Stimulated activated effector memory CD8-positive, alpha-beta T cell treated with anti-CD3 and anti-CD28 coated beads, Interleukin-12 subunit alpha, Interleukin-12 subunit beta, amount 100 ng/mL, for 72 hours (primary cell): Measurements from ENCODE around the gene AJM1.
"Not testable (repeated sequence)": the region's sequence is repeated elsewhere in the genome, so short reads cannot be mapped to it uniquely, and the experiment has no call there.

ENCODE experiments used
- ATAC-seq: fragments of 150-1000 bp; cut with Tn5 transposase; 2 replicates; pipeline ENCODE4 v1.10.0; 2021
- DNase-seq, 2 donors: peaks; one replicate each; pipeline ENCODE4 v3.0.0; 2021 to 2022; ENCODE audit warnings: low spot score in 2 of 2
- H3K27ac Mint-ChIP-seq: one replicate; pipeline ENCODE4 v1.8.0; 2022; ENCODE audit warnings: mild to moderate bottlenecking, mixed read lengths
- H3K36me3 Mint-ChIP-seq: one replicate; pipeline ENCODE4 v1.8.0; 2022; ENCODE audit warnings: mild to moderate bottlenecking, mixed read lengths
- H3K4me1 Mint-ChIP-seq: one replicate; pipeline ENCODE4 v1.8.0; 2022; ENCODE audit warnings: mixed read lengths
- H3K4me3 Mint-ChIP-seq: one replicate; pipeline ENCODE4 v1.8.0; 2022; ENCODE audit warnings: mild to moderate bottlenecking, mixed read lengths
- H3K9me3 Mint-ChIP-seq: one replicate; pipeline ENCODE4 v1.8.0; 2022; ENCODE audit warnings: mixed read lengths

Gene AJM1

DNA sequence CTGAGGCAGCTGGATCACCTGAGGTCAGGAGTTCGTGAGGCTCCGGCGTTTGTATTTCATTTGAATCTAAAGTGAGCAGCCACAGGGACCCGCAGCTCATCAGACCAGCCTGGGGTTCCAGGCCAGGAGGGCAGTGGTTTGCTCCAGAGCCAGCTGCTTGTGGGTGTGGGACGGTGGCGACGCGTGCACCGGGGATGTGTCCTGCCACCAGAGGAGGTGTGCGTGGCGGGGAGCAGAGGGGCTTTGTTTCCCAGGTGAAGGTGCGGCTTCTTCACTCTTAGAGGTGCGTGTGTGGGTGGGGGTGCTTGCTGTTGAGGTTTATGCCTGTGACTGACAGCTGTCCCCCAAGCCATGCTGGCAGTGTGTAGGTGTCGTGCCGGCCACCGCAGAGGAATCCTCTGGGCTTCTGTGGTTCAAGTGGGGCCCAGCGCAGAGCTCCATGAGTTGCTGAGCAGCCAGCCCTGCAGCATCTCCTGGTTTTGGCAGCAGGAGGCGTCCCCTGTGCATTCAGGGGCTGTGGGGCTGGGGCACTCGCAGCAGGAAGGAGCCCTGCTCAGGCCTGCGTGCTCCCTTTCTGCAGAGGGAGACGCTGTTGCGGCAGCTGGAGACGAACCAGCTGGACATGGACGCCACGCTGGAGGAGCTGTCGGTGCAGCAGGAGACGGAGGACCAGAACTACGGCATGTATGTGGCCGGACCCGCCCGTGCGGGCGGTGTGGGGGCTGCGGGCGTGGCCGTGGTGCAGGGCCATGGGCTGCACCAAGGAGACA is 6.9 kb upstream of the AJM1 start:
- Mint-ChIP-seq H3K36me3 (peaks cover 34% of the 10 kb centered on the region), H3K4me1 (peaks cover 7% of the 10 kb centered on the region), H3K4me3 (no peak overlapping the region), H3K27ac (no peak overlapping the region), H3K9me3 (no peaks in the 10 kb centered on the region)
- DNase-seq, result no peak
- no peak for ATAC-seq

- no peak overlapping the region for H3K27ac Mint-ChIP-seq
- ATAC-seq (no peak), DNase-seq (no peak)
- peaks cover 28% of the 10 kb centered on the region for H3K36me3 Mint-ChIP-seq
- H3K9me3 Mint-ChIP-seq, result no peaks in the 10 kb centered on the region
- H3K4me3 Mint-ChIP-seq, result no peak overlapping the region
- peaks cover 12% of the 10 kb centered on the region for H3K4me1 Mint-ChIP-seq
Measured at GRCh38 chr9:136835932-136836904, 6.1 kb upstream of the AJM1 start.

- H3K9me3 Mint-ChIP-seq, result no peaks in the 10 kb centered on the region
- H3K27ac Mint-ChIP-seq, result no peak overlapping the region
- peaks cover 28% of the 10 kb centered on the region for H3K36me3 Mint-ChIP-seq
- H3K4me3 Mint-ChIP-seq, result no peak overlapping the region
- peaks cover 19% of the 10 kb centered on the region for H3K4me1 Mint-ChIP-seq
- DNase-seq (no peak), ATAC-seq (no peak)
Measured at GRCh38 chr9:136837146-136837855, 5.0 kb upstream of the AJM1 start.

DNA sequence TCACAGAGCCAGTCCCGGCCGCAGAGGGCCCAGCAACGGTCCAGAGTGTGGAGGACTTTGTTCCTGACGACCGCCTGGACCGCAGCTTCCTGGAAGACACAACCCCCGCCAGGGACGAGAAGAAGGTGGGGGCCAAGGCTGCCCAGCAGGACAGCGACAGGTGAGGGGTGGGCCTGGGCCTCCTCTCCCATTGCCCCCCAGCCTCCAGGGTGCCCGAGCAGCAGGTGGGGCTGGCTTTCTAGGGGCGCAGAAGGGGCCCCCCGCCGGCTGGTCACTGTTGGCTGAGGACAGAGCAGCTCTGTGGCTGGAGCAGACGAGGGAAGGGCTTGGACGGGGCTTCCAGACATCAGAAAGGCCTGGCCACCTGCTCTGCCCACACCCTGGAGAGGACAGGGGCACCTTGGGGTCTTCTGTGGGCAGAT is 4.4 kb upstream of the AJM1 start:
- peaks cover 28% of the 10 kb centered on the region for H3K36me3 Mint-ChIP-seq
- H3K9me3 Mint-ChIP-seq, result not testable (repeated sequence)

GRCh38 chr9:136838314-136839228 is 3.7 kb upstream of the AJM1 start:
- H3K4me1 Mint-ChIP-seq, result peaks cover 19% of the 10 kb centered on the region
- DNase-seq (no peak), ATAC-seq (no peak)
- H3K36me3 Mint-ChIP-seq, result peaks cover 31% of the 10 kb centered on the region
- H3K27ac Mint-ChIP-seq, result peak overlapping the region; percentile 58
- H3K4me3 Mint-ChIP-seq, result no peak overlapping the region
- no peaks in the 10 kb centered on the region for H3K9me3 Mint-ChIP-seq

More for the DNA sequence above, 4.4 kb upstream of the AJM1 start:
- peaks cover 19% of the 10 kb centered on the region for H3K4me1 Mint-ChIP-seq
- not testable (repeated sequence) for H3K4me3 Mint-ChIP-seq, ATAC-seq, DNase-seq, H3K27ac Mint-ChIP-seq

GRCh38 chr9:136839229-136840139 is 2.8 kb upstream of the AJM1 start:
- Mint-ChIP-seq H3K36me3 (peaks cover 34% of the 10 kb centered on the region), H3K4me3 (no peak overlapping the region), H3K27ac (peak overlapping the region; percentile 58), H3K9me3 (no peaks in the 10 kb centered on the region), H3K4me1 (peaks cover 19% of the 10 kb centered on the region)
- no peak for ATAC-seq
- peak in 1 of 2 donors; percentile 52 for DNase-seq

DNA sequence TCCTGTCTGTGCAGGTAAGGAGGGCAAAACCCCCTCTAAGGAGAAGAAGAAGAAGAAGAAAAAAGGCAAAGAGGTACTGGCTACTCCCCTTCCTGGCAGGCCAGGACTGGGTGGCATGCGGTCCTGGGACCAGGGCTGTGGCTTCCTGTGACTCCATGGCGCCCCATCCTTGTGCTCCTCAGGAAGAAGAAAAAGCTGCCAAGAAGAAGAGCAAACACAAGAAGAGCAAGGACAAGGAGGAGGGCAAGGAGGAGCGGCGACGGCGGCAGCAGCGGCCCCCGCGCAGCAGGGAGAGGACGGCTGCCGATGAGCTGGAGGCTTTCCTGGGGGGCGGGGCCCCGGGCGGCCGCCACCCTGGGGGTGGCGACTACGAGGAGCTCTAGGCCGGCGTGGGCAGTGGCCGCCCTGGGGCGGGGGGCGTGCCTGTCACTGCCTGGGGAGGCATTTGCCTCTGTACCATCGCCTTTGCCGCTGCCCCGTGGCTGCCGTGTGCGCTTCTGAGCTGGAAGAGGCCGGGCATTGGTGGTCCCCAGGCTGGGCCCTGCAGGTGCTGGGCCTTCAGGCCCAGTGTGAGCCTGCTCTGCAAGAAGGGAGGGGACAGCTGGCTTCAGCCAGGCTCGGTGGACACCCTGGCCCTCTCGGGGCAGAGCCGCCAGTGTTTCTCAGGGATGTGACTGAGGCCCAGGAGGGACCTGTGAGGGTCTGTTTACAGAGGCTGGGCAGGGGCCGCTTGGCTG is 2.0 kb upstream of the AJM1 start:
- no peak for DNase-seq
- no peak for ATAC-seq
- peaks cover 19% of the 10 kb centered on the region for H3K4me1 Mint-ChIP-seq
- peak overlapping the region; percentile 6 for H3K27ac Mint-ChIP-seq
- no peaks in the 10 kb centered on the region for H3K9me3 Mint-ChIP-seq
- H3K4me3 Mint-ChIP-seq, result no peak overlapping the region
- peaks cover 34% of the 10 kb centered on the region for H3K36me3 Mint-ChIP-seq

DNA sequence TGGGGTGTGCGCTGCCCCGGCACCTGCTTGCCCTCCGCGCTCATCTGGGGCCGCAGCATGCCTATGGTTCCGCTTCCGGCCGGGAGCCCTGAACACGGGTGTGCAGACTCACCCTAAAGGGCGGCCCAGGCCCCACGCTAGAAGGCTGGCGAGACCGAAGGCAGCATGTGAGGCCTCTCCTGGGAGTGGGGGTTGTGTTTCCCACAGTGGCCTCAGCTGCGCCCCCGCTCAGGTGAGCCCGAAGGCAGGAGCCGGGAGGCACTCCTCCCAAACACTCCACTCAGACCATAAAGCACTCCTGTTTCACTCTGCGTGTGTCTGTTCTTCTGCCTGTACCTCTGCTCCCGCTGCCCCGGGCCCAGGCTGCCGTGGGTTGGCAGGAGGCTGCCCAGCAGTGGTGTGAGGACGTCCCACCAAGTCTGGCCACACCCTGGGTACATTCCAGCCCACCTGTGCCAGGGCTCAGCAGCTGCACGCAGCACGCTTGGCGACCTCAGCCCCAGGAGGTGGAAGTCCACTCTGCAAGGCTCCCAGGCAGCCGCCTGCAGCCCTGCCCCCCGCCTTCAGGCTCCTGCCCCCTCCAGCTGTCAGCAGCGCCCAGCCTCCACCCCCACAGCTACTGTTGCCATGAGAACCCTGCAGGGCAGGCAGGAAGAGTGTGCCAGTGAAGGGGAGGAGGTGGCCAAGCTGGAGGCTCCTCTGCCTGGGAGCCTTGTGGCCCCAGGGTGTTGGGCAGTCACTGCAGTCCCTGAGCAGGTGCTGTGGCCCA is 1.2 kb upstream of the AJM1 start:
- Mint-ChIP-seq H3K27ac (no peak overlapping the region), H3K4me1 (peaks cover 19% of the 10 kb centered on the region), H3K36me3 (peaks cover 34% of the 10 kb centered on the region), H3K4me3 (peak overlapping the region; percentile 79), H3K9me3 (no peaks in the 10 kb centered on the region)
- DNase-seq, result peak in 1 of 2 donors; percentile 55
- no peak for ATAC-seq

DNA sequence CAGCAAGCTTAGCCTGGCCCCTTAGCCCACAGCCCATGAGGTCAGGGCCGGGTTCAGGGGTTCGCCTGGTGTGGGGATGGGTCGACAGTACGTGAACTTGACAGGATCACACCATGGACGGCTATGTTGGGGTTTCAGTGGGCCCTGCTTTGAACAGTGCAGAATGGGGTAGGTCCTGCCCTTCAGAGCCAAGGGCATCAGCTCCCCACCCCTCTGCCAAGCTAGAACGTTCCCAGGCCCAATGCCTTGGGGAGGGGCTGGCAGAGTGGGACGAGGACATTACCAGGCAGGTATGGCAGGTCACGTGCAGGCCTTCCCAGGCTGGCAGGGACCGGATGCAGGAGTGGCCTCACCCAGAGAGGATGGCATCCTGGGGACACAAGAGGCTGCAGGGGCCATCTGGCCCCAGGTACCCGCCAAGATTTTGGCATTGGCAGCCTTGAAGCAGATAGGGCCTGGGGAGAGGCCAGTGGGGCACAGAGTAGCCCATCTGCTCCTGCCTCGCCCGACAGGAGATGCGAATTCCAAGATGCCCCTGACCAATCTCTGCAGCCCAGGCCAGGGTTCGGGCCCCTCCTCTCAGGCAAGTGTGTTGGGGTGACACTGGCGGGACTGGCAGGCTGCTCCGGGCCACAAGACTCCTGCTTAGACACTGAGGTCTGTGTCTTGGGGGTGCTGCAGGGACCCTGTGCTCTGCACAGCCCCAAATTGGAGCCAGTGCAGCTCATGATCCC is 465 bp upstream of the AJM1 start:
- H3K36me3 Mint-ChIP-seq, result peaks cover 34% of the 10 kb centered on the region

GRCh38 chr9:136843159-136843800 is 1.0 kb downstream of the AJM1 start:
- peak in 1 of 2 donors; percentile 66 for DNase-seq
- Mint-ChIP-seq H3K27ac (peak overlapping the region; percentile 58), H3K4me1 (peaks cover 27% of the 10 kb centered on the region), H3K36me3 (peaks cover 45% of the 10 kb centered on the region), H3K4me3 (peak overlapping the region; percentile 79)
- not testable (repeated sequence) for H3K9me3 Mint-ChIP-seq, ATAC-seq

More for the DNA sequence above, 465 bp upstream of the AJM1 start:
- peak overlapping the region; percentile 79 for H3K4me3 Mint-ChIP-seq
- not testable (repeated sequence) for ATAC-seq, H3K9me3 Mint-ChIP-seq
- DNase-seq, result peak in 1 of 2 donors; percentile 51
- H3K4me1 Mint-ChIP-seq, result peaks cover 19% of the 10 kb centered on the region
- peak overlapping the region; percentile 54 for H3K27ac Mint-ChIP-seq
